Stimulated activated CD4-positive, alpha-beta T cell treated with anti-CD3 and anti-CD28 coated beads, TNF-alpha, amount 100 ng/mL, for 1 hour (primary cell): ENCODE results near the gene HOXA7.

ENCODE experiments used
- DNase-seq, 3 donors: peaks; one replicate each; pipeline ENCODE4 v3.0.0-alpha.2; 2020; ENCODE audit warnings: low read depth in 3 of 3, low spot score in 1 of 3

HOXA7 gene

DNA sequence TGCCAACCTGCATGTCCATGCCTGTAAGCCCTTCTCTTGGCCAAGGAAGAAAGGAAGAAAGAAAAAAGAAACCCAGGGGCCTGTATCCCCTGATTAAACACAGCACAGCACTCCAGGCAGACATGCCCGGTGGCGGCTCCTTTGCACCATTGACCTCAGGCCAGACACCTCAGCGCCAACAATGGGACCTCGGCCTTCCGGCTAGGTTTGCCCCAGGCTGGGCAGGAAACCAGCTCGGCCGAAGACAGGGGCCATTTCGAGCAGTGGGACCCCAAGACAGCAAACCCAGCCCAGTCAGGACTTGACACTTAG, 14.8 kb upstream of the HOXA7 start:
- DNase-seq, result no peak

DNA sequence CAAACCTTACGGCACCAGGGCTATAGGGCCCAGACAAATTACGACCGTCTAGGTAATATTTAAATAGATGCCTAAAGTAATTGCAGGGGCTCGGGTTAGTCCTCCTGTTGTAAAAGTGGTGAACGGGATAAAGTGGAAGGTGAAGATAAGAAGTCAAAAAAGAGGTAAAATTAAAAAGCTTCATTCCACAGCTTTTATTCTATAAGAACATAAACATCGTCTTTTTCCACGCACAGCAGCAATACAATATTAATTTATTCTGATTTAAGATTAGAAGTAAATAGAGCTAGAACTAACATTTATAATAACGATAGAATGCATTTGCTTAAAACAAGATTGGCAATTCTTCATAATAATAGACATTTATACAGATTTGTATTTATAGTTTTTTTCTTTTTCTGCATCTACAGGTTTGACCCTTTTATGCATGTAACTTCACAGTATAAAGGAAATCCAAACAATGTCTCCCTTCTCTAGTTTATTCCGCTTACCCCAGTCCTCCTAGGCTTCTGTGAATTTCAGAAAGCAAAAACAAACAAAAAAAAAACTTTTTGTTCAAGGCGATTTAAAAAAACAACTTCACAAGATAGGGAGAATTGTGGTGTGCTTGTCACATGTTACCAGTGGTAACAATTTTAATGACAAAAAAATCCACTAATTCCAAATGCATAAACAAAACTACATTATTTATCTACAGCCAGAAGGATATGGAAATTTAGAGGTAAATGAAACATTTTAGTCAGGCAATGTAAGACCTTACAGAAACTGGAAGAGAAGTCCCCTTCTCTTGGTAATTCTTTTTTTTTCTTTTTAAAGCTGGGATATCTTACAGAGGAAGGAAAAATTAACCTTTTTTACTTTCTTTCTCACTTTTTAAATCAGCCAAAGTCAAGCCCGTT, 14.2 kb upstream of the HOXA7 start:
- no peak for DNase-seq

DNA sequence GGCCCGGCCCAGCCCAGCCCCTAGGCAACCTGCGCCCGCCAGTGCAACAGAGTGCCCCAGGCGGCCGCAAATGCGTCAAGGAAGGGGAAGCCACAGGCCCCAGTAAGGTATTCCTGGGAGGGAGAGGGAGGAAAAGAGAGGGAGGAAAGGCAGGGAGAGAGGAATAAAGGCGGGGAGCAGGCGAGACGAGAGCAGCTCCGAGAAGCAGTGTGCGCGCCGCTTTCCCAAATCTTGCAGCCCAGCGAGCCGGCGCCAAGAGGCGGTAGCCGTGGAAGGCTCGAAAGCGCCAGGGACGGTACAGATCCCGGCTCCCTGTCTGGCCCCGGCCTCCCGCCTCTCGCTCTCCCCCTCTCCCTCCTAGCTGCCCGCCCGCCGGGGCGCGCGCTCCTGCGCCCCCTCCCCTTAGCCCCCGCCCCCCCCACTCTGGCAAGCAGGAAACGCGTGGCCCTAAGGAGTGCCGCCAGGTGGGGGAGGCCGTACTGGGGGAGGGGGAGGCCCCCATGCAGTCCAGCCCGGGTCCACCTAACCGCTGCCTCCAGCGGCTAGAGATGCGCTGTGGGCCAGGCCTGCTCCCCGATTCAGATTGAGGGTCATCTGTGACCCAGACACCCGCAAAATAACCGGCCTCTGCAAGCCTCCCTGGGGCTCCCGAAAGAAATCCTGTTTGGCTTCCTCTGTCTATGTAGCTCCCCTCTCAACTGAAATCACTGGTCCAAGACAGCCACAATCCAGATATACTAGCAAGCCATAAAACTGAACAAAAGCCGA, 13.4 kb upstream of the HOXA7 start:
- no peak for DNase-seq

DNA sequence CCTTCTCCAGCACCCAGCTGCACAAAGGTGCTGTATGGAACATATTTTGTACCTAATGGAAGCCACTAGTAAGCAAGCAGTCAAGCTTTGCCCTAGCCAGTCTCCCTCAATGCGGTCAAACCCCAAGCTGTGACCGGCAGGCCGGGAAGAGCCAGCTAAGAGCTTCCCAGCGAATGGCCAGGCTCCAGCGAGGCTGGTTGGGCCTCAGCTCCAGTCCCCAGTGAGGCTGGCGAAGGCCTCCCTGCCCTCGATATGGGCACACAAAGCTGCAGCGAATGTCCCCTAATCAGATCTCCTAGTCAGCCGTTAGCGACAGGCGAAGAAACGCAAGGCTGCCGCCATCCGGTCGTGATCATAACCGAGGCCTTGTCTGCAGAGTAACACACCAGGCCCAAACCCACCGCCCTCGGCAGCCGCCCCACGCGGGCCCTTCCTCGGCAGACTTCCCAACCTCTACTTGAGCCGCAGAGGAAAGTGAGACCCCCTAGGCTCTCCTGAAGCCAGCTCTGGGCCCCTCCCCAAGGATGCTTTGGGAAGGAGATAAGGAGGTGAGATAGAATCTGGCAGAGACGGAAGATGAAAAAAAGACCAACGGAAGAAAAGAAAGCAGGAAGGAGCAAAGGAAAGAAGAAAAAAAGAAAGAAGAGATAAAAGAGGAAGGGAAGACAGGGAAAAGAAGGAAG, 11.9 kb upstream of the HOXA7 start:
- no peak for DNase-seq

DNA sequence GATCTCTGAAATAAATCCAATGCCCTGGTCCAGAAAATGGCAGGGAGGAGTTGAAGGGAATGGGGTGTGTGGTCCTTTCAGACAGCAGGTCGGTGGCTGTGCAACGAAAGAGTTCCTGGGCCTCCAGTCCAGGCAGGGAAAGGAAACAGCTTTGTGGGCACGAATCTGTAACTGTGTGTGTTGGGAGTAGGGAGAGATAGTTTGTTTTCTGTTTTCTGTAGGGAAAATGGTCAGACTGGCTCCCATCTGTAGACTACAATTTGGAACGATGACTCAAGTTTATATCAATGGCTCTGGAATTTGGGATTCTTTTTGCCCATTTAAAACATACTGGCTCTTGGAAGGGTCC, 11.4 kb upstream of the HOXA7 start:
- no peak for DNase-seq

DNA sequence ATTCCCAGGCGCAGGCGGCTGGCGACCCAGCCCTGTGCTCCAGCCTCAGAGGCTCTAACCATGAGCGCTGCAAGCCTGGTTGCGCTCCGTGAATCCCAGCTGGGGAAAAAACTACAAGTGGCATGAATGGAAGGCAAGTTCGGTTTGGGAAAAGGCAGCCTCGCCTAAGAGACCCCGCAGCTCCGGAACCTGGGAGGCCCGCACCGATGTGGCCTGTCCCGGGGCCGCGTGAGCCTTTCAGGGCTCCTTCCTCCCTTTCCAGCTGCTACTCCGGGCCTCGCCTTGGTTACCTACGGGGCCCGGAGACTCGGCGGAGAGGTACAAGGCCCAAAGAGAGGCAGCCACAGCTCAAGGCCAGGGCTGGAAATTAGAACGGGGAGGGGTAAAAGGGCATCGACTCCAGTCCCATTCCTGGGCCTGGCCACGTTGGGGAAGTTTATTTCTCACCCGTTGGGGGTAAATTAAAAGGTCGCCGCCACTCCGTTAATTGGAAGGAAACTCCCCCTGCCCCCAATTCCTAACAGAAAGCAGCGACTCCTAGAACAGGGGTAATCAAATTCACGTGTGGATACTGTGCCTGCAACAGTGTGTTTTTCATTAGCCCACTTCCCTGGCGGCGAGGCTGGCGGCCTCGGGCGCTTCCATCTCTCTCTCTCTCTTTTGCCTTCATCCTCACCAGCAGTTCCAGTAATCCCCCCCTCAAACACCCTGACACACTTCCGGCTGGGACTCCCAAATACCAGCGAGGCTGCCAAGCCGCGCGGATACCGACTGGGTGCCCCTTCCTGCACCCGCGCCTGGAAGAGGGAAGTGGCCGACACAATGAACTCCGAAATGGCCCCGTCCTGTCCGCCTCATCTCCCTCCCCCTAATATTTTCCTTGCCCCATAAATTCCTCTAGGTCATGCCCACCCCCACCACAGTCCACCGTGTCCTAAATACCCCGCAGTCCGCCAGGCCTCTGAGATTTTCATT, 10.3 kb upstream of the HOXA7 start:
- no peak for DNase-seq

DNA sequence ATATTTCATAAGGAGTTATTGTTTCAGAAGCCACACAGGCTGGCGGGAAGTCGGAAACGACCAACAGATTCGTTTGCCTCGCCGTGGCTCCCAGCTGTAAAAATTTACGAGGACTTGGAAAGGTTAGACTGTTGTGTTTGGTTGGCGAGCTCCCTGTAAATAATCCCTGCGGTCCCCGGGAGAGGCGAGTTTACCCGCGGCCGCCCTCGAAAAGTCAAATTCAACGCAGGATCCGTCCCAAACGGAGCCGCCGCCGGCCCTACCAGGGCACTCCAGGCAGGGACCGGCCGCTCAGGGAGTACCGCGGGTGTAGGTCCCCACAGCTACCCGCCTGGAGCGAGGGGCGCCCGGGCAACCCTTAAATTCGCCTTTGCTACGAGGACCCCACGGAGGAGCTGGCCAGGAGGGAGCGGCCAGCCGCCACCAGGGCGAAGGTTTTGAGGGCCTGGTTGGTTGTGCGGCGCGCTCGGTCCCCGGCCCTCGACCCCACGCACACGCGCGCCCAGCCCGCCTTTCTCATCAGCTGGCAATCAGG, 9.6 kb upstream of the HOXA7 start:
- no peak for DNase-seq

DNA sequence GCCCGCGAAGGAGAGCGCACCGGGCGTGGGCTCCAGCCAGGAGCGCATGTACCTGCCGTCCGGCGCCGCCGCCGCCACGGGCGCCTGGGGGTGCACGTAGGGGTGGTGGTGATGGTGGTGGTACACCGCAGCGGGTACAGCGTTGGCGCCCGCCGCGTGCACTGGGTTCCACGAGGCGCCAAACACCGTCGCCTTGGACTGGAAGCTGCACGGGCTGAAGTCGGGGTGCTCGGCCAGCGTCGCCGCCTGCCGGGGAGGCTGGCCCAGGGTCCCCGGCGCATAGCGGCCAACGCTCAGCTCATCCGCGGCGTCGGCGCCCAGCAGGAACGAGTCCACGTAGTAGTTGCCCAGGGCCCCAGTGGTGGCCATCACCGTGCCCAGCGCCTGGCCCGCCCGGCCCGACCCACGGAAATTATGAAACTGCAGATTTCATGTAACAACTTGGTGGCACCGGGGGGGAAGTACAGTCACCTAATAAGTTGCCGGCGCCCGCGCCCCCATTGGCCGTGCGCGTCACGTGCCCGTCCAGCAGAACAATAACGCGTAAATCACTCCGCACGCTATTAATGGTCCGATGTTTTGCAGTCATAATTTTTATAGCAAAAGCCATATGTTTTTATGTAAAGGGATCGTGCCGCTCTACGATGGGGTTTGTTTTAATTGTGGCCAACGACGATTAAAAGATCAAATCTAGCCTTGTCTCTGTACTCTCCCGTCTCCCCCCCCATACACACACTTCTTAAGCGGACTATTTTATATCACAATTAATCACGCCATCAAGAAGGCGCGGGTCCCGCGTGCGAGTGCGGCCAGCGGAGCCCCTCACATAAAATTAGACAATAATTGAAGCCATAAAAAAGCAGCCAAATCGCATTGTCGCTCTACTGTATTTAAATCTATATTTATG, 8.9 kb upstream of the HOXA7 start, which contains the start of gene HOXA9:
HOXA9 (minus strand) TSS at position 449 of the 907 bp plus-strand sequence; CDS start at position 369, 80 bp downstream.
- no peak for DNase-seq

DNA sequence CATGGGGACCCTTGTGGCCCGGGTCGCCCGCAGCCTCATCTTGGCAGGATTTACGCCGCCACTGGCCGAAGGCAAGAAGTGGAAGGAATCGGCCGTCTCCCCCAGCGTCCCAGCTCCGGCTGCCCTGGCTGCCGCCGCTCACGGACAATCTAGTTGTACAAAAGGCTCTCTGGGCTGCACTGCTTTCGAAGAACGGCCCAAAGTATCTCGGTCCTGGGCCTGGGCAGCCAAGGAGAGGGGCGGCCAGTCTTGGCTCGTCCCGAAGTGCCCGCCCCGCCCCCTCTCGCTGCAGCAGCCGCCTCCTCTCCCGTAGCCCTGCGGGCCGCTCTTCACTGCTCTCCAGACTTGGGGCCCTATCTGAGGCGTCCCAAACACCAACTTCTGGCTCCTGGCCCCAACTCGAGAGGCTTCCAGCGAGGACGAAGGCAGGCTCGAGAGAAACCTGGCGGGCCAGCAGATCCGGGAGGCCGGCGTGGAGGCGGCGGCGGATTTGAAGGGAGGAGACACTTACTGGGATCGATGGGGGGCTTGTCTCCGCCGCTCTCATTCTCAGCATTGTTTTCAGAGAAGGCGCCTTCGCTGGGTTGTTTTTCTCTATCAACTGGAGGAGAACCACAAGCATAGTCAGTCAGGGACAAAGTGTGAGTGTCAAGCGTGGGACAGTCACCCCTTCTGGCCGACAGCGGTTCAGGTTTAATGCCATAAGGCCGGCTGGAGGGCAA, 8.1 kb upstream of the HOXA7 start:
- no peak for DNase-seq

DNA sequence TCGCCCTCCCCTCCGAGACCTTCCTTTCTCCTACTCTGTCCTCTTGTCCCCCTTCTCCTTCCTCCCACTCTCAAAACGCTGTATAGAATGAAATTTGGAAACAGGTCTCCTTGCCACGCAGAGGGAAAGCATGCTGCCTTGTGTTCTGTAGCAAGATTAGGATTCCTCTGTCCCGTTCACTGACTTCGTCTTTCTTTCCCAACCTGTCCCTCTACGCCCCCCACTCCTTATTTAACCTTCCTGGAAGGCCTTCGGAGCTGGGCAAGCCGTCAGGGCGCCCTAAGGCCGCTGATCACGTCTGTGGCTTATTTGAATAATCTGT, 7.5 kb upstream of the HOXA7 start:
- no peak for DNase-seq

DNA sequence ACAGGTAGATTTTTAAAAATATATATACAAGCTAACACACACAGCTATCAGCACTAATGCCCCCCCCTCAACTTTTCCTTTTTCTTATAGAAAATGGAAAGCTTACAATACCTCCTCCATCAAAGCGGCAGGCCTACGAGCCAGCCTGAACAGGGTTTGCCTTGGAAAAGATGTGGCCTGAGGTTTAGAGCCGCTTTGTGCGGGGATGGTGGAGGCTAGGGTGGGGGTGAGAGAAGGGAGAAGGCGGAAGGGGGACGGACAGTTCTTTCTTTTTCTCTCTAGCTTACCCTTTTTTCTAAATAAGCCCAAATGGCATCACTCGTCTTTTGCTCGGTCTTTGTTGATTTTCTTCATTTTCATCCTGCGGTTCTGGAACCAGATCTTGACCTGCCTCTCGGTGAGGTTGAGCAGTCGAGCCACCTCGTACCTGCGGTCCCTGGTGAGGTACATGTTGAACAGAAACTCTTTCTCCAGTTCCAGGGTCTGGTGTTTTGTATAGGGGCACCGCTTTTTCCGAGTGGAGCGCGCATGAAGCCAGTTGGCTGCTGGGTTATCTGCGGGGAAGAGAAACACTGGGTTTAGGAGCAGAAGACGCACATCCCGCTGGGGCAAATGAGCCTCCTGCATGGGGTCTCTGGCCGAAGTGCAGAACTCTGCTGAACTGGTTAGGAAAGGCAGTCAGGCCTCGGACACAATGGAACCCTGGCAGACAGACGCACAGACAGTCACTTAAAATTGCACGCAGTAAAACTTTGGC, 7.0 kb upstream of the HOXA7 start:
- no peak for DNase-seq

DNA sequence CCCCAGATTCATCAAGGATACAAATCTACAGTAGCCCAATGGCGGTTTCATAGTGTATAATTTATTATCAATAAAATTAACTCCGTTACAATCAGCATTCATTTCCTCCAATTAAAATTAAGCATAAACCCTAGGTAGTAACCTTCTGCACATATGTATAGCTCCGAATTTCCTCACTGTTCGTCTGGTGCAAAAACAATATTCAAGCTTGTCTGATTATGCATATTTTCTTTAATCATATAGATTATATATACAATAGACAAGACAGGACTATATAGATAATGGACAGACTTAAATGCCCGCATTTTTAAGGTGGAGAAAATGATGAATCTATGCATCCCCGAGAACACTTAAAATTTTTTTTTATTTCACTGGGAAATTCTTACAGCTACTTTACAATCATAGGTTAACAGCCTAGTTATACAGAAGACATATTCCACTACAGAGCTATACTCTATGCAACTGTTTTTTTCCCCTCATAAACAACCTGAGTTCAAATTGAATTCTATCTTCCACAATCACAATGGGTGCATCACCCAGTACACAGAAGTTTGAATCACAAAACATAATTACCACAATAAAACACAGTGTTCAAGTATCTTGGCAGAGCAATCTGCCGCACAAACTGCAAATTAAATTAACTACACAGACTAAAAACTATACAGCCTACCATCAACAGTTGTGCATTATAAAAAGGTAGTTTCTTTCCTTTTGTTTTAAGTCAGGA, 6.2 kb upstream of the HOXA7 start:
- DNase-seq, result no peak

DNA sequence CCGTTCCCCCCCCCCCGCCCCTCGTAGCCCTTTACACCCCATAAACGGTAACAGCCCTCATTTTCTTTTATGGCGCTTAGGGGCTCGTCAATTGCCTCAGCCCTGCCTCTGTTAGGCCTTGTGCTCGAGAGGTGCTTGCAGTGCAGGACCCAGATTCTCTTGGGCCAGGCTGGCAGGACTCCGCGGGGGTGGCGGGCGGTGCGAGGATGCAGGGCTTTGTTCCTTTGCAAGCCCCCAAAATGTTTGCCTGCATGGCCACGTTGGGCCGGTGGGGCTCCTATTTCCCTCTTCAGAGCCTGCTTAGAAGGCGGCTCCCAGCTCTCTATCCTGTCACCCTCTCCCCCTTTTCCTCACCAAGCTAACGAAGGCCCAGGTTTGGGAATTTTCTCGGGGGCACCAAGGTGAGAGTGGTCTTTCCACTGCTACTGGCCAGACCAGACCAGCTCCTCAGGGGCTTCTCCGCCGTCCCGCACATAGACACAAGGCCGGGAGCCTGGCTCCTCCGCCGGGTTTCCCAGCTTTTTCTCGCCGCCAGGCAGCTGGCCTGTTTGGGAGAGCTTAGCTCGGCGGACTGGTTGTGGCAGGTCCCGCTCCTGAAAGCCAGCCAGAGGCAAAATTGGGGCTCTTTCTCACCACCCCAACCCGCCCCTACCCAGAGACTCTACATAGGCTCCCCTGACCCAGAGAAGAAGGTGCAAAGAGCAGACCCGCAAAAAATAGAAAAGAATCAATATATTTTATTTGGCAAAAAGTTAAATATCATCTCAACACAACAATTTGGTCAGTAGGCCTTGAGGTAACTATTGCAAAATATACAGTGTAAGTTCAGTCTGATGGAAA, 5.5 kb upstream of the HOXA7 start:
- DNase-seq, result no peak

DNA sequence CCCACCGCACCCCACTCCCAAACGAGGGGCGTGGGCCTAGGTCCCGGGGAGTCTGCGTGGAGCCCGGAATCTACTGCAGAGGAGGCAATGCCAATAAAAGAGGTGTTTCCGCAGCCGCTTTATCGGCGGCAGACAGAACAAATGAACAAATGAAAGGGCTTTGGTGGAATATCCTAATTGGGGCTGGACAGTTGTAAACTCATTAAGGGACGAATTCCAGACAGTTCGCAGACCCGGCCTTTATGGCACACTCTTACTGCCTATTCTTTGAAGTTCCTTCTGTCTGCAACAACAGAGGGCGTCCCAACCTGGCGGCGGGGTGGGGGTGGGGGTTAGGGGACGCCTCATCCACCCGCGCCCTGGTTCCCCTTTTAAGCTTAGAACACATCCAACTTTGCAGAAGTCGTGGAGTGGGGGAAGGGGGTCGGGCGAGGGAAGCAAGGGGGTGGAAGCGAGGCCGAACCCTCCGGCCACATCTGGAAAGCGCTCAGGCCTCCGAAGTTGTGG, 4.8 kb upstream of the HOXA7 start:
- DNase-seq, result no peak

DNA sequence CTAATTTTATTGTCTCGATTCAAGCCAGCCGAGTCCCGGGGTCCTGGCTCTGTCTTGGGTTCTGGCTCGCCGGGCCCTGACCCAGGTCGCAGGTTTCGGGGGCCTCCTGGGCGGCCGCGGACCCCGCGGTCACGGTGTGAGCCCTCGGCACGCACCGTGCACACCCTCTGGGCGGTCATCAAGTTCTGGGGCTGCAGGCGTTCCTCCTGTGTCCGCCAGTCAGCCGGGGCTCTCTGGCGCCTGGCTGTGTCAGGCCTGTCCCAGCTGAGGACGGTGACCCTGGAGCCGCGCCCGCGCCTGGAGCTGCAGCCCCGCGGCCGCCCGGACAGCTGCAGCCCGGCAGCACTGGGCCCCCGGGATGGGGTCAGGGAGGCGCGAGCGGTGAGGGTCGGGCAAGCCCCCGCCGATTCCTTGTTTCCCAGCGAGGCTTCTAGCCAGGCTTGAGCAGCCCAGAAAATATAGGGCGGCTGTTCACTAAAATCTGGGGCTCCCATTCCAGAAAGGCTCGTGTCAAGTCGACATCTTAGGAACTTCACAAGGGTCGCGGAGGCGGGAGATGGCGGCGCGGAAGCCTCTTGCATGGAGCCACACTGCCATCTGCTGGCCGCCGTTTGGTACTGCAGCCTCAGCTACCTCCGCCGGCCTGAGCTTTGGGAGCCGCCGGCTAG, 4.2 kb upstream of the HOXA7 start:
- peak; percentile 54 to 88 (median 79) for DNase-seq

DNA sequence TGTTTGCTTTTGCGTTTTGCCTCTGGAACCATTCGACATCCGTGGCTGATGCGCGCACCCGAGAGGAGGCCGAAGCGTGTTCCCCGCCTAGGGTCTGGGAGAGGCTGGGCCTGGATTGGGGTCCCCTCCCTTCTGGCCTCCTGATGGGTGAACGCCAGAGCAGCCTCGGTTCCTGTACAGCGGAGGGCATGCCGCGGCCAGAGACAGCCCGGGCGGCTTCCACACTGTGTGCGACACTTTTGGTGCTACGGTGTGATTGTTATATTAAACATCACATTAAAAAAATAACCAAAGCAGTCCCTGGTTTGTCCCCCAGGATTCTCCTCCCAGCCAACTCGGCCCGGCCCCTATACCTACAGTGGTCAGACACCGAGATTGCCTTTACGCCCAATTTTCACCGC, 3.7 kb upstream of the HOXA7 start:
- DNase-seq, result no peak
